NCI-H510A treated with DMSO at 0.1 percent for 48 hours (cell line): Measurements from ENCODE around the gene TRPV5.

Source experiments
- DNase-seq: peaks from one replicate; lab custom pipeline; 2025; lab: John Stamatoyannopoulos, UW

TRPV5 gene

DNA sequence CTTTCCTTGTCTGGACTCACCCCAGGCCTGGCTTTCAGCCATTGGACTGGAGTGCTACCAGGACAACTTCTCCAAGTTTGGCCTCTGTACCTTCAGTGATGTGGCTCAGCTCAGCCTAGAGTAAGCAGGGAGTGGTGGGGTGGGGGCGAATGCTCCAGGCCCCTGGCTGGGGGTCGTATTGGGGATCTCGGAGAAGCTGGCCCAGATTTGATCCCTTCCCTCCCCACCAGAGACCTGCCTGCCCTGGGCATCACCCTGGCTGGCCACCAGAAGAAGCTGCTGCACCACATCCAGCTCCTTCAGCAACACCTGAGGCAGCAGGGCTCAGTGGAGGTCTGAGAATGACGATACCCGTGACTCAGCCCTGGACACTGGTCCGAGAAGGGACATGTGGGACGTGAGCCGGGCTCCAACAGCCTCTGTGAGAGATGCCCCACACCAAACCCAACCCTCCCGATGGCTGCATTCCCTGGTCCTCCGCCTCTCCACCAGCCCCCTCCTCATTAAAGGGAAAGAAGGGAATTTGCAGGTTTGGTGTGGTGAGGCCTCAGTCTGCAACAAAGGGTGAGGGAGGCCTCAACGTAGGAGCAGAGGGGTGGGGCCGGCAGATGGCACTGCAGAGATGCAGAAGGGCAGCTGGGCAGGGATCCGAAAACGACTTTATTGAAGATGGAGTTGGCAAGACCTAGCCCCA, 62.8 kb downstream of the TRPV5 start:
- no peak for DNase-seq

DNA sequence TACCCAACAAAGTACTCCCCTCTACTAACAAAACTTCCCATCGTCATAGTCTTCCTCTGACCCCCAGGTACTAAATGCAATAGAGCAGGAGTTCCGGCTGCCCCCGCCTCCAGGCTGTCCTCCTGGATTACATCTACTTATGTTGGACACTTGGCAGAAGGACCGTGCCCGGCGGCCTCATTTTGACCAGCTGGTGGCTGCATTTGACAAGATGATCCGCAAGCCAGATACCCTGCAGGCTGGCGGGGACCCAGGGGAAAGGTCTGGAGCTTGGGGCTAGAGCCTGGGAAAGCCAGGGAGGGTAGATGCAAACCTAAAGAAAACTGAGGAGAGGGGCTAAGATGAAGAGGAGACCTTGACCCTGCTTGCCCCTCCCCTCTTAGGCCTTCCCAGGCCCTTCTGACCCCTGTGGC, 63.4 kb downstream of the TRPV5 start:
- DNase-seq: no peak

- DNase-seq: no peak
Measured at GRCh38 chr7:142869434-142869833, 64.1 kb downstream of the TRPV5 start.

DNA sequence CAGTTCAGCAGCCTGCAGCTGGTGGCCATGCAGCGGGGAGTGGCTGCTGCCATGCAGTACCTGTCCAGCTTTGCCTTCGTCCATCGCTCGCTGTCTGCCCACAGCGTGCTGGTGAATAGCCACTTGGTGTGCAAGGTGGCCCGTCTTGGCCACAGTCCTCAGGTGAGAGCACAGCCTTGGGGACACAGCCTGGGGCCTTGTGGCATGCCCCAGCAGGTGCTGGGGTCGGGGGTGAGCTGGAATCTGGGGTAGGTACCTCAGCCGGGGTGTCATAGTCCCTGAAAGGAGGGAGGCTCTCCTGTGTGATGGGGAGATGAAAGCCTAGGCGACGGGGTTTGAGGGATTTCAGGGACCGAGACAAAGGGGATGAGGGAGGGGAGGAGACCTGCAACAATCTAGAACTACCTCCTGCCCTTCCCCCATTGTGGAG, 64.5 kb downstream of the TRPV5 start:
- DNase-seq: no peak

GRCh38 chr7:142868188-142868985, 65.2 kb downstream of the TRPV5 start:
- no peak for DNase-seq

DNA sequence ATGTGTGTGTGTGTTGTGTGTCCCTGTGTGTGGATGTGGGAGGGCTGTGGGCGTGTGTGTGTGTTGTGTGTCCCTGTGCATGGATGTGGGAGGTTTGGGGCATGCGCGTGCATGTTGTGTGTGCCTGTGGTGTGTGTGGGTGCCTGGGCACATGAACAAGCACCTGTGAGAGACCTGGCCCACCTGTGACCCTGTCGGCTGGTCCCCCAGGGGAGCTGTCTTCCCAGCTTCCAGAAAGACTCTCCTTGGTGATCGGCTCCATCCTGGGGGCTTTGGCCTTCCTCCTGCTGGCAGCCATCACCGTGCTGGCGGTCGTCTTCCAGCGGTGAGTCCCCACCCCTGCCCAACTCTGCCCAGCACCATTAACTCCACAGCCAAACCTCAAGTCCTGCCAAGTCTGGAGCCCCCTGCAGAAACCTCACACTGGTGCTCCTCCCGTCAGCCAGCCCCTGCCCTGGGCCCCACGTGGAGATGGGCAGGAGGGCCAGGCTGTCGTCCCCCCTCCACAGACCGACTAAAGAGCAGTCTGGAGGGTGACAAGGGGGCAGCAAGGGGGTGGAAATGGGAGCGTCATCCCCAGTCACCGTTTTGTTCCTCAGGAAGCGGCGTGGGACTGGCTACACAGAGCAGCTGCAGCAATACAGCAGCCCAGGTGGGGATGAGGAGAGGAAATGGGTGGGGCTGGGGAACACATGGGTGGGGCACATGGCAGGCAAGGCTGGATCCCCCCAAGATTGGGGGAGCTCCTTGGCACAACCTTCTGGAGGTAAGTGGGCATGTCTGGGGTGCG, 66.0 kb downstream of the TRPV5 start:
- DNase-seq: no peak

- DNase-seq: no peak
Measured at GRCh38 chr7:142867097-142867378, 66.5 kb downstream of the TRPV5 start.

- DNase-seq: no peak
Measured at GRCh38 chr7:142866361-142867096, 67.0 kb downstream of the TRPV5 start.

DNA sequence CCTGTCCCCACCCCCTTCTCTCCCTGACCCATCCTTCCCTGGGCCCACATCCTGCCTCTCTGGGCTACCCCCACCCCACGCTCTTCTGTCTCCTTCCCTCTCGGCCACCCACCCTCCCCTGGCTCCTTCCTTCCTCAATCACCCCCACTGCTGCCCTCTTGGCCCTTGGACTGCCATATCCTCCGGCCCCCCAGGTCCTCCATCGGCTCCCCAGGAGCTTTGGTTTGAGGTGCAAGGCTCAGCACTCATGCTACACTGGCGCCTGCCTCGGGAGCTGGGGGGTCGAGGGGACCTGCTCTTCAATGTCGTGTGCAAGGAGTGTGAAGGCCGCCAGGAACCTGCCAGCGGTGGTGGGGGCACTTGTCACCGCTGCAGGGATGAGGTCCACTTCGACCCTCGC, 67.8 kb downstream of the TRPV5 start:
- no peak for DNase-seq

DNA sequence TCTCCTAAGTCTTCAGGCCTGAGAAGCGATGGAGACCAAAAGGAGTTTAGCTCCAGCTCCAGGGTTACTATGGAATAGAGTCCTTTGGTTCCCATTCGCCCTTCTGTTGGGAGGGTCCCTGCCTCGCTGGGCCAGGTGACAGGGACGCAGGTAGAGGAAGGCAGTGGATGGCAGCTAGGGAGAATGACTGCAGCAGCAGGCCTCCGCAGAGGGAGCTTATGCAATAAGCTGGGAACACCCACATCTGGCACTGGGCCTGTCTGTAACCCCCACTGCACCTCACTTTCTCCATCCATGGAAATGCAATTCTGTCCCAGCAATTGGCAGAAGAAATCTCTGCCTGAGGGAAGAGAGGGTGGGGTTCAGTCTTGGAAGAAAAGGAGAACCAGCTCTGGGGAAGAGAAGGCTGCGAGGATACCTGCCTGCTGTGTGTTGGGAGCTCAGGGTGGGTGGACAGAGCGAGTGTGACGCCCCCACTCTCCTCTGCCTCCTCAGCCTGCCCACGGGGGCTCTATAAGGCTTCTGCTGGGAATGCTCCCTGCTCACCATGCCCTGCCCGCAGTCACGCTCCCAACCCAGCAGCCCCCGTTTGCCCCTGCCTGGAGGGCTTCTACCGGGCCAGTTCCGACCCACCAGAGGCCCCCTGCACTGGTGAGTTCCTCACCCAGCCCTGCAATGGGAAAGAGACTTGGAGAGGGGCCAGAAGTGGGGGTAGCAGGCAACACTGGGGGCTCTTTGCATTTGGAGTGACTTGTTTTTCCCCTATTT, 68.4 kb downstream of the TRPV5 start:
- DNase-seq: no peak

DNA sequence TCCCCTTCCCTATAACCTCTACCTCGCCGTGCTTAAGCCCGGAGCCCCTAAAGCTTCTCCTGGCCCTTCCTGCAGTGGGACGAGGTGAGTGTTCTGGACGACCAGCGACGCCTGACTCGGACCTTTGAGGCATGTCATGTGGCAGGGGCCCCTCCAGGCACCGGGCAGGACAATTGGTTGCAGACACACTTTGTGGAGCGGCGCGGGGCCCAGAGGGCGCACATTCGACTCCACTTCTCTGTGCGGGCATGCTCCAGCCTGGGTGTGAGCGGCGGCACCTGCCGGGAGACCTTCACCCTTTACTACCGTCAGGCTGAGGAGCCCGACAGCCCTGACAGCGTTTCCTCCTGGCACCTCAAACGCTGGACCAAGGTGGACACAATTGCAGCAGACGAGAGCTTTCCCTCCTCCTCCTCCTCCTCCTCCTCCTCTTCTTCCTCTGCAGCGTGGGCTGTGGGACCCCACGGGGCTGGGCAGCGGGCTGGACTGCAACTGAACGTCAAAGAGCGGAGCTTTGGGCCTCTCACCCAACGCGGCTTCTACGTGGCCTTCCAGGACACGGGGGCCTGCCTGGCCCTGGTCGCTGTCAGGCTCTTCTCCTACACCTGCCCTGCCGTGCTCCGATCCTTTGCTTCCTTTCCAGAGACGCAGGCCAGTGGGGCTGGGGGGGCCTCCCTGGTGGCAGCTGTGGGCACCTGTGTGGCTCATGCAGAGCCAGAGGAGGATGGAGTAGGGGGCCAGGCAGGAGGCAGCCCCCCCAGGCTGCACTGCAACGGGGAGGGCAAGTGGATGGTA, 69.5 kb downstream of the TRPV5 start:
- DNase-seq: no peak

GRCh38 chr7:142862786-142863400, 70.7 kb downstream of the TRPV5 start:
- DNase-seq: no peak

GRCh38 chr7:142862351-142862750, 71.2 kb downstream of the TRPV5 start:
- no peak for DNase-seq

DNA sequence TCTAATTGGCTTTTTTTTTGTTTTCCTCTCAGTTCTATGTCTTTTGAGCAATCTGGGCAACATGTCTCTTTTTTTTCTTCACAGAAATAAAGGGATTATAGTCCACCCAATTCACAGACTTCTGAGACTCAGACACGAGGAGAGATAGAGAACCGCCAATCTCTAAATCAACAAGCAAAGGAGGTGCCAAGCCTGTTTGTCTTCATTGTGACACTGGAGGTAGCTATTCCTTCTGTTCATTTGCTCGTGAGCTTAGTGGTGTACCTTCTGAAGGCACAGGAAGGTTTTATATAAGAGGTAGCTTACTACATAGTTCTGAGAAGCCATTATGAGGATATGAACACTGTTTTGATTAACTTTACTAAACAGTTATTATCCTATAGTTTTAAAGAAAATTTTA, 72.6 kb downstream of the TRPV5 start:
- DNase-seq: no peak

DNA sequence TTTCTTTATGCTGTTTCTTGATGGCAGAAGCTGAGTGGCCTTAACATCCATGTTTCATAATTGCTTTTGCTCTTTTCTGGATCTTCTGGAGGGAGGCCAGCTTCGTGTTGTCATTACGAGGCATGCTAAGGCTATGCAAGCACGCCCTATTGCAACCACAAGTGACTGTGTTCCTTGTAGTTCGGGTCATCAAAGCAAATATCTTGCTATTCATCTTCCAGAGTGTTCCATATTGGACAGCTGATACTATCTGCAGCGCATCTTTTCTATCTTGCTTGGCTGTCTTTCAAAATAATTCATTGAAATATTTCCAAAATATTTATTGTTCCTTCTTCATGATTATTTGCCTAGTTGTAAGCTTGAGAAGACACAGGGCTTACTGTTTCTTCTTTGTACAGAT, 73.7 kb downstream of the TRPV5 start:
- no peak for DNase-seq

- DNase-seq: no peak
Measured at GRCh38 chr7:142859411-142859810, 74.1 kb downstream of the TRPV5 start.
